Activated T-cell treated with anti-CD3 and anti-CD28 coated beads for 48 hours (primary cell): ENCODE data around the gene HNRNPF.
"Not testable (repeated sequence)": the region's sequence is repeated elsewhere in the genome, so short reads cannot be mapped to it uniquely, and the experiment has no call there.

Experiments
- DNase-seq: peaks from one replicate; pipeline ENCODE4 v3.0.0-alpha.2; 2020; ENCODE audit warnings: low read depth

The HNRNPF gene

GRCh38 chr10:43396061-43396927, 12.7 kb downstream of the HNRNPF start:
- peak; percentile 80 for DNase-seq

- no peak for DNase-seq
These were observed 13.4 kb downstream of the HNRNPF start for GRCh38 chr10:43395571-43396060.

DNA sequence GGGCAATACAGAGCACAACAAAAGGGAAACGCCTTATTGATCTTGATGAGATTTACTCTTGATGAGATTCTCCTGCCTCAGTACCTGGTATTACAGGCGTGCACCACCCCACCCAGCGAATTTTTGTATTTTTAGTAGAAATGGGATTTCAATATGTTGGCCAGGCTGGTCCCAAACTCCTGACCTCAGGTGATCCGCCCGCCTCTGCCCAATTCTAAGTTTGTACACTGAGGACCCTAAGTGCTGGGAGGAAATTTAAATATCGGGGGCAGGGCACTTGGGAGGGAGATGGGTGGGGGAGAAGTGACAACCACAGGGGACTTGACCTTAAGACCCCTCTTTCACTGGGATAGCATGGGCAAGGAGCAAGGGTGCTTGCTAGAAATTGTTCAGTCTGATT, 14.1 kb downstream of the HNRNPF start:
- DNase-seq = no peak

- DNase-seq = no peak
These were observed 15.2 kb downstream of the HNRNPF start for GRCh38 chr10:43393606-43394360.

DNA sequence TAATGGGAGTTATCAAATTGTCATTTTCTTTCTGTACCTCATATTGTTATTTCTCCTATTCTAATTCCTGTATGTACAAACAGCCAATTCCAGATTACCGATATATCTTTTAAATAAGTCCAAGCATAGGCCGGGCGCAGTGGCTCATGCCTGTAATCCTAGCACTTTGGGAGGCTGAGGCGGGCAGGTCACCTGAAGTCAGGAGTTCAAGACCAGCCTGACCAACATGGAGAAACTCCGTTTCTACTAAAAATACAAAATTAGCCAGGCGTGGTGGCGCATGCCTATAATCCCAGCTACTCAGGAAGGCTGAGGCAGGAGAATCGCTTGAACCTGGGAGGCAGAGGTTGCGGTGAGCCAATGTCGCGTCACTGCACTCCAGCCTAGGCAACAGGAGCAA, 15.8 kb downstream of the HNRNPF start:
- not testable (repeated sequence) for DNase-seq

GRCh38 chr10:43392748-43393147, 16.2 kb downstream of the HNRNPF start:
- no peak for DNase-seq

DNA sequence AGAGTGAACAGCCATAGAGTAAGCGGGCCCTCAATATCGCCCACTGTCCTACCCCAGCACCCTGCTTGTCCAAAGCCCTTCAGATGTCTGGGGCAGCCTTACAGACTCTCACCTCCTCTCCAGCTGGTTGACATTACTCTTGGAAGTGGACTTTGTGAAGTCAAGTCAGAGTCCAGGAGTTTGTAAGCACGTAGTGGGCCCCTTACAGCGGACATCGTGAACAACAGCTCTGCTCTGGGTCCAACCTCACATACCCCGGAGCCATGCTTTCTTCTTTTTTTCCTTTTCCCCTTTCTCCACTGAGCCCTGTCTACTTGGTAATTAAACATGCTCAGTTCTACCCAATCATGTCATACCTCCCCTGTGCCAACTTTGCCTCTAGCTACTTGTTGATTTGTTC, 17.5 kb downstream of the HNRNPF start:
- no peak for DNase-seq

DNA sequence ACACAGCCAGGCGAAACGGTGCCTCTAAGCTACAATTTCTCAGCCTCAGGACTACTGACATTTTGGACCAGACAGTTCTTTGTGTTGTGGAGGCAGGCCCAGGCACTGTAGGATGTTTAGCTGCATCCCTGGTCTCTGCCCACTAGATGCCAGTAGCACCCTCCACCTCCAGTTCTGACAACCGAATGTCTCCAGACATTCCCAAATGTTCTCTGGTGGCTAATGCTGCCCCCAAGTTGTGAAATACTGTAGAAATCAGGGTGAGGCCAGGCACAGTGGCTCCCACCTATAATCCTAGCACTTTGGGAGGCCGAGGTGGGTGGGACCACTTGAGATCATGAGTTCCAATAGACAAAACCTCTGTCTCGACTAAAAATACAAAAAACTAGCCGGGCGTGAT, 18.2 kb downstream of the HNRNPF start:
- no peak for DNase-seq

DNA sequence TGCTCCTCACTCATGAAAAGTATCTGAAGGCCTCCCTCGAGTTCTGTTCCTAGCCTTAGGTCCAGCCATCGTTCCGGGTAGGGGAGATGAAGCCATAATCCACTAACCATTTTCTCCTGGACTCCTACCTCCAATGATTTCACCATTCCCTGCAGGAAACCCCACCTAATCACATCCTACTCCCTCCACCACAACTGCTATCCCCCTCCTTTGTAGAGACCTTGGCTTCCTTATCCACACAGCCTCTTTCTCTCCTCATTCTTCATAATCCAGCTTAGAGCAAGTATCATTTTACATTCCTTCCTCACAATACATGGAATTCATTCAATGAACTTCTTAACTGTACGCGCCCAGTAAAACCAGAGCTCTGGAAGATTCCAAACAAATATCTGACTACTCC, 18.7 kb downstream of the HNRNPF start:
- no peak for DNase-seq

GRCh38 chr10:43389867-43390266, 19.1 kb downstream of the HNRNPF start:
- DNase-seq = no peak

DNA sequence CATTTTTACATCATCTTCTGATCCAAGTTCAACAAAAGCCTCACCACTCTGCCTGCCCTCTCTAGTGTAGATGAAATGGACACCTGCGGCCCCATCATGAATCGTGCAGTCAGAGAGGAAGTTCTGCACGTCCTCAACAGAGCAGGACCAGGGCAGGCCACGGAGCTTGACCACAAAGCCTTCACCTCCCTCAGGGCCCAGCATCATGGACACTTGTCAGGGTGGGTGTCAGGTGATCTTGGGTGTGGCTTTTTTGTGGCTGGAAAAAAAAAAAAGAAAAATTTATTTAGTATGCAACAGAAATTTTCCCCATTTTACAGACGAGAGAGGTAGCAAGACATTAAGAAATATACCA, 21.3 kb downstream of the HNRNPF start:
- DNase-seq = no peak

DNA sequence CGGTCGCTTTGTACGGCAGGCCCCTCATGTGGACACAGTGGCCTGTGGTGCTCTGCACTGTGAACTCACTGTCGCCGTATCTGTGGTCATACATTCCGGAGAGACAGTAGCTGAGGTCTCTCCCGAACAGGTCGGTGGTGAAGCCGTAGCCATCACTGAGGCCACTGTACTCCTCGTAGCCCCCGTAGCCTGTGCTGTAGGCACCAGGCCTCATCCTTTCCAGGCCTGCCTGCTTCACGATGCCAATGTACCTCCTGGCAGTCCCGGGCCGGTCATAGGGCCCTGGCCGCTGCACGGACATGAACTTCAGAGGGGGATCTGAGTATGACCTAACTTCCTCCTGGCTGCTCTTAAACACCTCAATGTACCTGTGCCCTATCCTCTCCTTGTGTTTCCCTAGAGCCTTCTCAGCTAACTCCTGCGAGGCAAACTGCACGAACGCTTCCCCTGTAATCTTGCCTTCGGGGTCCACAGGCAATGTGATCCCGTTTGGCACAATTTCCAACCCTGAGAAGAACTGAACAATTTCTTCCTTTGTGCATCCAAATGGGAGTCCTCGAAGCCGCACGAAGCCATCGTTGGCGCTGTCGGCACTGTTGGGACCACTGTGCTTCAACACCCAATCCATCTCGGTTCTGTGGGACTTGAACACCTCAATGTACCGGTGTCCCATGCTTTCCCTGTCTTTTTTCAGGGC, 21.9 kb downstream of the HNRNPF start:
- no peak for DNase-seq

GRCh38 chr10:43386549-43386948, 22.4 kb downstream of the HNRNPF start:
- DNase-seq = no peak

DNA sequence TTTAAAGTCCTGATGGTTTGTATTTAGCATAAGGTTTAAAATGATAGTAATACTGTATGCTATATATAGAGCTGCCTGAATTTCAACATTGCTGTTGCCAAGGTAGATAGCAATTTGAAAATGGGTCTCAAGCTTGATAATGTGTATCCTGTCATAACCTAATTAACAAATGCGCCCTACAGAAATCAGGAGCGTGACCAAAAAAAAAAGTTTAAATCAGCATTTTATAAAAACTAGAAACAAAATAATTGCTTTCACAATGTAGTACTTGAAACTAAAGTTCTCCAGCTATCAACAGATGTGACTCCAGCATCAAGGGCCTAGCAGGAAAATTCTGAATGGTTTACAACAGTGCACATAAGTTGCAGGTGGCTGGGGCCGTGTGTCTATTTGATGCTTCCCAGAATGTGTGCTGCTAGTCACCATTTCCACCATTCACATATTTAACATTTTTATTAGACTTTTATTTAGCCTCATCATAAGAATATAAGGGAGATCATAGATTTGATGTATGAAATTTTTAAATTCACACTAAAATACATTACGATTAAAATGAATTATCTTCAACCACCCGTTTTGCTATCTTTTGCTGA, 23.5 kb downstream of the HNRNPF start:
- DNase-seq = no peak

DNA sequence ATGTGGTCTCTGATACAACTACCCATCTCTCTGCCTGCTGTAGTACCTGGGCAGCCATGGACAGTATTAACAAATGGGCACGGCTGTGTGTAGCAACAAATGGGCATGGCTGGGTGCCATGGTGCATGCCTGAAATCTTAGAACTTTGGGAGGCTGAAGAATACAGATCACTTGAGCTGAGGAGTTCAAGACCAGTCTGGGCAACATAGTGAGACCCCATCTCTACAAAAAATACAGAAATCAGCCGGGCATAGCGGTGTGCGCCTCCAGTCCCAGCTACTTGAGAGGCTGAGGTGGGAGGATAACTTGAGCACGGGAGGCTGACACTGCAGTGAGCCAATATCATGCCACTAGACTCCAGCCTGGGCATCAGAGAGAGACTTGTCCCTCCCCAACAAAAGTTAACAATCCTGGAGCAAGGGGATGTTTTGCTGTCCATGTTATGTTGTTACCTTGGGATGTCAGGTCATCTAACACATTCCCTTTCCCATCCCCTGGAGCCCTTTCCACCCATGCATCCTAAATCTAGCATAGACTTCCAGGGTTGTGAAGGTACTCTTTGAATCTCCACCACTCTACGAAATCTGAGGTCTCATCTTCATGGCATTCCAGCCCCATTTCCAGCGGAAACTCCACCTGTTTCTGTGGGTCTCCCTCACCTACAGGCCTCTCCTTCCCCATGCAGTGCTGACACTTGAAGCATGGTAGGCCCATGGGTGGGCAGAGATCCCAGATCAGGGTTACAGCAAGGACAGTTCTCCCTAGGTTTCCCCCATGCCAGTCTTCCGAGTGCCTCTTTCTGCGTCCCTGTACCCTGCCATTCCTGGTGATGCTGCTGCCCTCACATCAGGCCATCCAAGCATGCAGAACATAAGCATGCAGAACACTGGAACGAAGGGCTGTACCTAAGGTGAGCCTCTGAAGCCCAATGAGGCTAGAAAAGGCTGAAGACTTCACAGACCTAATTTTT, 24.4 kb downstream of the HNRNPF start:
- no peak for DNase-seq

DNA sequence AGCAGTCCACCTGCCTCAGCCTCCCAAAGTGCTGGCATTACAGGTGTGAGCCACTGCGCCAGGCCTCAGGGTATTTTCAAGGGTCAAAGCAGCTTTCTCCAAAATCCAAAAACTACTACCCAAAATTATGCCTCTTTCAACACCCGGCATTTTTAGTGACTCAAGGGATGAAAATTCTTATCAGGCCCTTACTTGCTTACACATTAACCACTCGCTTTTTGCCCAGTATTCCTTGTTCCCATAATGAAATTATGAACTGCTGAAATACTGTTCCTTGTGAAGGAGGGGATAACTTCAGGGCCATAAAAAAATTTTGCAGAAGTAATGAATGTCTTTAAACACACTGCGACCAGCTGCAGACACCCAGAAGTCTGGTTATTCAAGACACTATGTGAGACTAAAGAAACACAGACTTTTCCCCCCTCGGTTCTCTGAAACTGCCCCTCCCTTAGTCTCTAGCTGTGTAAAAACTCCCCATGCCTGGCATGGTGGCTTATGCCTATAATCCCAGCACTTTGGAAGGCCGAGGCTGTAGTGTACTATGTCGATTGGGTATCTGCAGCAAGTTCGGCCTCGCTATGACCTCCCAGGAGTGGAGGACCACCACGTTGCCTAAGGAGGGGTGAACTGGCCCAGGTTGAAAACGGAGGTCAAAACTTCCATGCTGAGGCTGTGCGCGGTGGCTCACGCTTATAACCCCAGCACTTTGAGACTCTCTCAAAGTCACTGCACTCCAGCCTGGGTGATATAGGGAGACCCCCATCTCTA, 25.6 kb downstream of the HNRNPF start:
- no peak for DNase-seq

GRCh38 chr10:43380610-43381222, 28.3 kb downstream of the HNRNPF start:
- no peak for DNase-seq

DNA sequence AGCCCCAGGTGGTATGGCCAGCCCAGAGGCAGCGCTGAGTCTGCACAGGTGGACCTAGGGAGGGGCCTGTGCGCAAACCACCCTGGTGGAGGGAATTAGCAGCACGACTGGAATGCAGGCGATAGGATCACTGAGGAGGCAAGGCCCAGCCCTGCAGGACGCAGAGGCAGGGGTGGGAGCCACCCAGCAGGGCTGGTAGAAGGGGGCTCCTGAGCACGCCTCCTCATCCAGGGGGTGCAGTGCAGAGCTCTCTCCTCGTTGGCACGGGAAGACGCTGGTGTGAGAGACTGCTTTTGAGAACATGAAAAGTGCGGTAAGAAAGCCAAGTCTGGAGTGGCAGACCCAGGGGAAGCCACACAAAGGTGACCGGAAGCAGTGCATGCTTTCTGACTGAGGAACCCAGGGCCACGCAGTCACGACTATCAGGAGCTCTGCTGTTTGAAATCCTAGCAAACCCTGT, 31.5 kb downstream of the HNRNPF start:
- no peak for DNase-seq

DNA sequence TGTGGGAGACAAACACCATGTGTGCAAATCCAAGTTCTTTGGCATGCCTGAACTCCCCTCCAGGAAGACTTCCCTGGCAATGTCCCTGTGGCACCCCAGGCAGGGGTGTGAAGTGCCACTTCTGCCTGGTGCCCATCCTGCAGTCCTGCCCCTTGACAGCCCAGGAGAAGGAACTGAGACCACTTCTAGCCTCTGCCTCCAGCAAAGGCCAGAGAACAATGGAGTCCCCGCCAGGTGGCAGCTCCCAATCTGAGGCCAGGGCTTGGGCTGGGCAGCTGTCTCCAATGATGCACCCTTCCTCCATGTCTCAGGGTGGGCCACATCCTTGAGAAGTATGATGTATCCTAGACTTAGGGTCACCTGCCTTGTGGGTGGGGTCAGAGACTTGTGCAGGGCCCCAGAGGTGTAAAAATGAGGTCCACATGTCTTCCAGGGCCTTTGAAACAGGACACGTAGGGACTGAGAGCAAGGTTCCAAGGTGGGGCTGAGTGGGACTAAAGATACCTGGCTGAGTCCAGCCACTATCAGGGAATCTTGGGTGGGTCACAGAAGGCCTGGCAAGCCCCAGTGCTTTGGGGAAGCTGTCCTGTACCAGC, 32.1 kb downstream of the HNRNPF start:
- DNase-seq = no peak
